Gastrocnemius medialis (tissue), 4 donors: ENCODE results near the gene MCF2L.

ENCODE experiments used
- CTCF ChIP-seq, 5 experiments: fragments of 450-650 bp in 3 of 5; fragments of 200-600 bp in 2 of 5; sonication (generic) in 2 of 5; IDR thresholded peaks in 4 of 5; conservative IDR thresholded peaks in 1 of 5; 1 replicate in 4 of 5; 2 replicates in 1 of 5; pipeline ENCODE4 v1.5.1; 2016 to 2019; ENCODE audit warnings: antibody characterized with exemption in 5 of 5, mild to moderate bottlenecking in 3 of 5, moderate library complexity in 3 of 5
- POLR2A ChIP-seq, 2 donors: fragments of 450-650 bp; IDR thresholded peaks; one replicate each; pipeline ENCODE4 v1.6.1; 2017; ENCODE audit warnings: antibody characterized with exemption in 2 of 2, mild to moderate bottlenecking in 2 of 2, moderate library complexity in 2 of 2

- TF ChIP-seq CTCF (IDR thresholded peaks at IDR 0.05 in 4 of 5, conservative IDR thresholded peaks at IDR 0.05 in 1 of 5) (no peak), POLR2A (IDR thresholded peaks at IDR 0.05) (no peak)
Measured at GRCh38 chr13:112963641-112964040, 5.4 kb upstream of the MCF2L start.
